AG08395 (cell line): Measurements from ENCODE around the gene KRTDAP.

ENCODE experiments used
- DNase-seq: peaks from one replicate; pipeline ENCODE4 v3.0.0; 2012; ENCODE audit warnings: mixed read lengths, low spot score

Gene KRTDAP

DNA sequence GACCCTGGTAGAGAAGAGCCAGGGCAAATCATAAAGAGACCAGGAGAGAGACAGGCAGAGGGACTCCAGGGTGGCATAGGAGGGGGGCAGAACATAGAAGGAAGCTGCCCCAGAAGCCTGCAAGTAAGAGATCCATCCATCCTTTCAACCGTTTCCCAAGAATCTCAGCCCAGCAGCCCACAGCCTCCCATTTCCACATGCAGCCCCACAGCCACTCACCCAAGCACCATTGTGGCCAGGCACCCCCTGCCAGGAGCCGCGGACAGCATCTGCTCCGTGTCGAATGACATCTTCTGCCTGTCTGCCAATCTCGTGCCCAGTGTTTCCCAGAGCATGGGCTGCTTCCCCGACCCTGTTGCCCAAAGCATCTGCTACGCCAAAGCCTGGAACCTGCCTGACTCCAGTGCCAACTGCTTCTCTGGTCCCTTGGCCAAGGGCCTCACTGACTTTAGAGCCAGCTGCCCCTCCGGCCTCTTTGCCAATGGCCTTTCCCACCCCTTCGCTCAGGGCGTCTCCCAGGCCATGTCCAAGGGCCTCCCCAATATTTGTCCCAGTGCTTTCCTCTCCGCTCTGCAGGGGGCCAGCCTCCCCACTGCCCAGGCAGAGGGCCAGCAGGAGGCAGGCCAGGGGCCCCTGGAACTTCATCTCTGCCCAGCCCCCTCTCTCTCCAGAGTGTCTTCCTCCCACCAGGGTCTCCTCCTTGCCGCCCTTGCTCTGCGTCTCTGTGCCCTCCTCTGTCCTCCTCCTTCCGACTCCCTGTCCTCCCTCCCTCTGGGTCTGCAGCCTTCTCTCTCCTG lies 22.8 kb upstream of the KRTDAP start:
- no peak for DNase-seq

- no peak for DNase-seq
These were observed 21.1 kb upstream of the KRTDAP start for GRCh38 chr19:35511337-35511736.

- no peak for DNase-seq
These were observed 20.3 kb upstream of the KRTDAP start for GRCh38 chr19:35510626-35510964.

DNA sequence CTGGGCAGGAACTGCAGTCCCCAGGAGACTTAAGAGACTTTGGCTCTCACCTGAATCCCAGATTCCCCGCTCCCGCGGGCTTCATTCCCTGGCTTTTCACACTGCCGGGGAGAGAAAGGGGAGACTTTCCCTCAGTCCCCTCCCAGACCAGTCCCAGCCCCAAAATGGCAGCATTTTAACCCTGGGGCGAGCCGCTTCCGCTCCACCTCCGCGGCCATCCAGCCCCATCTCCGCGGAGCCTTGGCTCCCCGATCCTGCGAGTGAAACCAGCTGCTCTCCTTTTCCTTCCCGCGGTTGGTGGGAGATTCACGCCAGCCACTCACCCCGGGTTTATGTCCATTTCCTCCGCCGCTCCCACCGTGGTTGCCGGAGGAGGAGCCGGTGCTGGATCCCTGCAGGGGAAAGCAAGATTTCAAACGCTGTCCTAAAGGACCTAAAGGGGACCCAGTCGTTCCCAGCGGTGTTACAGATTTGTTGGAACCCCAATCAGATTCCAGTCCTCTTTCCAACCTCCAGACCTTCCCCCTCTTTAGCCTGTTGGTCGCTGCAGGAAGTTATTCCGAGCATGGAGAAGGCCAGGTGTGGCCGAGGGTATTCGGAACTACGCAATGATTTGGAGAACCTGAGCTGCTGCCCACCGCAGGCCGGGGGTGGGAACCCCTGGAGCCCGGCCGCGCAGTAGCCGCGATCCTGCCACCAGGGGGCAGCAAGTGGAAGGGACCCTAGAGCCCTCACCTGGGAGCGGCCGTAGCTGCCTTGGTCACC lies 19.8 kb upstream of the KRTDAP start:
- peak; percentile 77 for DNase-seq

DNA sequence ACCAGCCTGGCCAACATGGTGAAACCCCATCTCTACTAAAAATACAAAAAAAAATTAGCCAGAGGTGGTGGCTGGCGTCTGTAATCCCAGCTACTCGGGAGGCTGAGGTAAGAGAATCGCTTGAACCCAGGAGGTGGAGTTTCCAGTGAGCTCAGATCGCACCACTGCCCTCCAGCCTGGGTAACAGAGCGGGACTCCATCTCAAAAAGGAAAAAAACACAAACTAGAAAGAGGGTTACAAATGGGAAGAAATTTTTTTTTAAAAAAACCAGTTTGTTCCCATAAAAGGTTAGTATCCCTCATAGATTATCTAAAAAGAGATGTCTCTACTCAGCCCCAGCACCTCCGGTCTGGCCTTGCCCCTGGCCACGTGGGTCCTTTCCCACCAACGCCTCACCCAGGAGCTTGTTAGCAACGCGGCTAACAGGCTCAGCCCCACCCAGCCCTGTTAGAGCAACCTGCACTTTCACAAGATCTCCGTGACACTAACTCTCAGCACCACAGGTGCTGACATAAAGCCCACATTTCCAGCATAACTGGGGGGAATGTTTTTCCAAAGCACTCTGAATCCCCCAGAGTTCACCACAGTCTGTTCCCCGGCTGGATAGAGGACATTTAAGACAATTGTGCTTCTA lies 18.9 kb upstream of the KRTDAP start:
- DNase-seq: no peak

GRCh38 chr19:35508129-35508528 lies 17.9 kb upstream of the KRTDAP start:
- no peak for DNase-seq

DNA sequence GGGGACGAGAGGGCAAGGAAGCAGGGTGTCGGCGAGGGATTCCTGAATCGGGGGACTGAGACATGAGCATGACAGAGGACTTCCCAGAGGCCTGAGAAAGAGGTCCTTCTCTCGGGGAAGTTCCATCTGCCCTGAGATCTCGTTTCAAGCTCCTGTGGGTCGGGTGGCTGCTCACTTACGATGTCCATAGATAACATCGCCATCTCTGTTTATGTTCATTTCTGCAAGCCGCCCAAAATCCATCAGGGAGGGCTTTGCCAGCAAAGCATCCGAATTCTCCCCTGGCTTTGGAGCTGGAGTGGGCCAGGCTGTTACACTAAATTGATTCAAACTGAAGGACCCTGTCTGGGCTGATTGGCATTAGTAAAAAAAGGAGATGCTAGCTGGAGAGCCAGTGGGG lies 17.3 kb upstream of the KRTDAP start:
- no peak for DNase-seq

GRCh38 chr19:35506011-35506410 lies 15.7 kb upstream of the KRTDAP start:
- no peak for DNase-seq

GRCh38 chr19:35502751-35503150 lies 12.5 kb upstream of the KRTDAP start:
- no peak for DNase-seq

GRCh38 chr19:35501684-35502083 lies 11.4 kb upstream of the KRTDAP start:
- no peak for DNase-seq

- DNase-seq: no peak
These were observed 10.3 kb upstream of the KRTDAP start for GRCh38 chr19:35500611-35501010.

DNA sequence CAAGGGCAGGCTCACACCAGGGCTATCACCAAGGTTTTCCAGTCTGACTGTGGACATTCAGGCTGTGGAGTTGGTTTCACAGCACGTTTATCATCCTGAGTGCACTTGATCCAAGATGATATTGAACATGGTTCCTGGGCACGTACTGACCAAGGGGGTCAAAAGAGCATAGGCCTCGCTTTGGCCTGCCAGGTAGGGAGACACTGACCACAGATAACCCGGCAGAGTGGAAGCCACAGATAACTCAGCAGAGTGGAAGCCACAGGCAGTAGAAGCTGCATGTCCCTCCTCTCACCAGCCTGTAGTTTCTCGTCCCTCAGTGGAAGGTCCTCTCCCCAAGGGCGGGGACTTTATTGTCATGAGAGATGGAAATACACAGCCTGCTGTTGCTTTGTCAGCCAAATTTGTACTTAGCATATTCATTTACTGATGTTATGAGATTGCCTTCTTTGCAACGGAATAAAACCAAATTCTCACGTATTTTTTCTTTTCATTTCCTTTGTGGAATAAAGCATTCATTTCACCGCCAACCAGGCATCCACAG lies 8.8 kb upstream of the KRTDAP start:
- DNase-seq: no peak

DNA sequence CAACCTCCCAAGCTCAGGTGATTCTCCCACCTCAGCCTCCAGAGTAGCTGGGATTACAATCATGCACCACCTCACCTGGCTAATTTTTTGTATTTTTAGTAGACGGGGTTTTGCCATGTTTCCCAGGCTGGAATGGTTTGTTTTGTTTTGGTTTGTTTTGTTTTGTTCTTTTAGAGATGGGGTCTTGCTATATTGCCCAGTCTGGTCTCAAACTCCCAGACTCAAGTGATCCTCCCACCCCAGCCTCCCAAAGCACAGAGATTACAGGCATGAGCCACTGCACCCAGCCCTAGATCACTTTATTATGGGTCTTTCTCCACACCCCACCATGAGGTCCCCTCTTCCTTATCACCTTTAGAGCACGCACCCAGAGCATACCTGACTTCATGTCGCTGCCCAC lies 8.0 kb upstream of the KRTDAP start:
- DNase-seq: no peak

DNA sequence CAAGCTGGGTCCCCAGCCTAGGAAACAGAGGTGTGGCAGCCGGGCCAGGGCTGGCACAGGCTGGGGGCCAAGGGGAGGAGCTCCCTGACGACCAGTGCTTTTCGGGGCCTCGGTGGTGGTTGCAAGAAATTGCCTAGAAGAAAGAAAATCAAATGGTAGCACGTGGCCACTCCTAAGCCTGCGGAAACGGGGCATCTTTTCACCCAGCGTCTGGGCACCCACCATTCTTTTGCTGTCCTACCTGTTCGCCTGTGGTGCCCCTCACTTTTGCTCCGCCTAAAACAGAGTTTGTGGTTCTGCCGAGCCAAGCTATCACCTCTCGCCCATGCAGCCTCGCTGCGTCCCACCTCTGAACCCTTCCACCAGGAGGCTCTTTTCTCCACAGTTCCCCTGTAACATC lies 7.1 kb upstream of the KRTDAP start:
- DNase-seq: no peak

DNA sequence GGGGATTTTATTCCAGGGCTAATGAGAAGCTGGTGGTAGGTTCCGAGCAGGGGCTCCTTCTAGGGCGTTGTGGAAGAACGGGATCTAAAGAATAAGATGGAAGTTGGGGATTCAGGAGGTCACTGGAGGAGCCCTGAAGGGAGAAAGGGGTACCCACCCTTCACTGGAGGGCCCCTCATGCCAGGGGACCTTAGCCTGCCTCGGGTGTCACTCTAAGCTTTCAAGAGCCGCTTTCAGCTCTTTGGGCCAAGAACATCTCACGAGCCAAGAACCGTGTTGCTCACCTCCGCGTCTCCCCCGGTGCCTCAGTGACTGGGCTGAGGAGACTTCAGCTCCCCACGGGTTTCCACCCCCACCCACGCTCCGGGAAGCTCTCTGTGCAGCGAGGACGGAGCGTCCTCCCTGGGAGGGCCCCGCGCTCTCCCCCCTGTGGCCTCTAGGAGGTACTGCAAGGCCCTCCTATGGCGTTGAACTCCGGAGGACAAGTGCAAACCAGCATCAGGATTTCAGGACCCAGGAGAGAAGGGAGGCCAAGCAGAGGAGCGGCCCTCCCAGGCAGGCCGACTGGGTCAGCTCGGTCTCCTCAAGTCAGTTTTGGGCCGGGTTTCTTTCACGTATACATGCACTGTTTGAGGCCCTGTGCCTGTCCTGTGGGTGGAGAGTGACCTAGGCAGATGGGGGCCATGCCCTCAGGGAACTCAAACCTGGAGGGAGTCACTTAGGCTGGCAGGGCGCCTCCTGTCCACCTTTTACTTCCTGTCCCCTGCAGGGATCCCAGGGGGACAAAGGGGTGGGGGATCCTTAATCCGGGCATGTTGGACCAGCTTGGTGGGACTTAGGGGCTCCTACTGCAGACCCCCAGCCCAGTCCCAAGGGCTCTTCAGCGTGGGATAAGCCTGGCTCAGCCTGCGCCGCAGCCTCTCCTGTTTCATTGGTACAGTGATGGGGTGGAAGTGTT lies 5.1 kb upstream of the KRTDAP start:
- peak; percentile 91 for DNase-seq

GRCh38 chr19:35493971-35494370 lies 3.7 kb upstream of the KRTDAP start:
- DNase-seq: no peak

GRCh38 chr19:35491836-35492360 lies 1.6 kb upstream of the KRTDAP start:
- no peak for DNase-seq

DNA sequence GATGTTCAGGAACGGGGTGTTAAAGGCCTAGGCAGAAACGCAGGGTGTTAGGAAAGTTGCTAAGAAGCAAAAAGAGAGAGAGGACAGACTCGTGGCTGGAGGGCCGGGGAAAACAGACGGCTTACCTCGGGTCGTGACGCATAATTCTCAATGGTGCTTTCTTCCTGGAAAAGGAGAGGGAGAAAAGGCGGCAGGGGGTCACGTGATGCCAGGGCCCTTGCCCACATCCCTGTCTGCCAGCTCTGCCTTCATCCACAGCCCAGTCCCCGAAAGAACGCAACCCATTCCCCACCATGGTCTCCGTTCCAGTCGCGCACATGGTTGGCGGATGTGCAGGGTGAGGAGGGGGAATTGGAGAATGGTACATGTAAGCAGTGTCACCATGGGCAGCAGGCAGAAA lies 1.6 kb downstream of the KRTDAP start:
- no peak for DNase-seq

DNA sequence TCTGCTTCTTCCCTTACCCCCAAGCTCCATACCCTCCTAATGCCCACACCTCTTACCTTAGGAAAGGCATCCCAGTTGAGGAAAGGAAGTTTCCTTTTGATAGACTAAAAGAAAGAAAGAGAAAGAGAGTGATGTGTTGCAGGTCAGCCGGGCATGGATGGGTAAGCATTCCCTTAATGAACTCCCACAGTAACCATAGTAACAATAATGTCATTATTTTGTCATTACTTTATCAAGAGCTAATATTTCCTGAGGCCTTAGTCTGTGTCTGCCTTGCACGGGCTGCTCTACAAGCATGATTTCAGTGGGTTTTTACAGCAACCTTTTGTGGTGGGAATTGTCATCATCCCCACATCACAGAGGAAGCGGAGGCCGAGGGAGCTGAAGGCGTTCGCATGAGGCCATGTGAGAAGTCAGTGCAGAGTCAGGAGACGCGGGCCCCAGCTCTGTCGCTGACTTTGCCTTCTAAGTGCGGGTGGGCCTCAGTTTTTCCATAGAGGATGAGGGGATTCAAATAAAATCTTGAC lies 2.5 kb downstream of the KRTDAP start:
- DNase-seq: no peak

DNA sequence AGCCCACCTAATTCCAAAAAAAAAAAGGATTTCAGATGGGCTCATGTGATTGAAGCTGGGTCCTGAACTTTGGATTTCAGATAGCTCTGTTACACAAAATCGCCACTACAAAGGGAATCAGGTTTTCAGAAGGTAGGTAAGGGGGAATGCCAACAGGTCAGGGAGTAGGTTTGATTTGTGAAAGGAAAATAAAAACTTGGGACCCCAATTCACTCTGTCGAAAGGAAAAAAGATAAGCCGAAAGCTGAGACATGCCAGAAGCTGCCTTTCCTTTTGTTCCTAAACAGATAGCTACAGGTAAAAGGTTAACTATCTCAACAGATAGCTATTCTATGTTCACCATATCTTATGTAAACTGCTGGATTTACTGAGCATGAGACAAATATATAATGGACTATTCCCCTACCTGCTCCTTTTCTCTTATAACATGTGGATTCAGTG lies 4.0 kb downstream of the KRTDAP start:
- no peak for DNase-seq
